ENCODE measurements around the gene CLEC4D.
"Not testable (repeated sequence)": the region's sequence is repeated elsewhere in the genome, so short reads cannot be mapped to it uniquely, and the experiment has no call there.

CLEC4D gene

DNA sequence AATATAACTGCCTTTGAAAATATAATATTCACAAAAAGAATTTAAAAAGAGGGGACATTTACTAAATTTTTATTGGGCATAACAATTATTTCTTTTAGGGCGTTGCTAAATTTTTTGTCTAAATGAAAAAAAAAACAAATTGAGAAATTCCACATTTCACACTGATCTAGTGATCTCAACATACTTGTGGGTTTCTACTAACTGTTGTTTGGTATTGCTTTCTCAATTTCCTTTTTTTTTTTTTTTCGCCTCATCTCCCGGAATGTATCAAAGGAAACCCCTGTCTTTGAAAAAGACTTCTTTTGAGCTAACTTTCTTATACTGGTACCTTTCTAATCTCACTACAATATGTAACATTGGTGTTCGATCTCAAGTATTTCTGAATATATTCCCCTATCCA is at the start of gene CLEC4D:
Gene CLEC4D (plus strand): TSS at position 248 of the 400 bp plus-strand sequence. CDS start 230 bp downstream, outside the sequence.
- no peak for DNase-seq (ENCODE audit: low read depth in 4 of 4, low spot score in 1 of 4)

DNA sequence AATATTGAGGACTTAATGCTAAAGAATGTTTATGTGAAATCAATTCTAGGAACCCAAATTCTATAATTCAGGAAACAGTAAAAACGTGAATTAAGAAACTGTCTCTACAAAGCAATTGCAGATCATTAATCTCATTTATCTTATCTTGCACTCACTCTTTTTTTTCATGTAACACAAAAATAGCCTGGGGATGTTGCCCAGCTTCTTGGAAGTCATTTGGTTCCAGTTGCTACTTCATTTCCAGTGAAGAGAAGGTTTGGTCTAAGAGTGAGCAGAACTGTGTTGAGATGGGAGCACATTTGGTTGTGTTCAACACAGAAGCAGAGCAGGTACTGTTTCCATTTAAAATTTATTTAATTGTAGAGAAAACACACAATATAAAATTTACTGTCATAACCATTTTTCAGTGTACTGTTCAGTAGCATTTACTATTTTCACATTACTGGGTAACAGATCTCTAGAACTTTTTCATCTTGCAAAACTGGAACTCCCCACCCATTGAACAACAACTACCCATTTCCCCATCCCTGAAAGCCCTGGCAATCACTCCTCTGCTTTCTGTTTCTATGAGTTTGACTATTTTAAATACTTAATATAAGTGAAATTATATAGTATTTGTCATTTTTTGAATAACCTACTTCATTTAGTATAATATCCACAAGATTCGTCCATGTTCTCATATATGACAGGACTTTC is 47.9 kb upstream of the CLEC4D start:
- DNase-seq (ENCODE audit: low read depth in 4 of 4, low spot score in 1 of 4) = no peak

GRCh38 chr12:8466241-8466640 is 47.1 kb upstream of the CLEC4D start:
- DNase-seq (ENCODE audit: low read depth in 4 of 4, low spot score in 1 of 4) = no peak

- no peak for DNase-seq (ENCODE audit: low read depth in 4 of 4, low spot score in 1 of 4)
Observed at GRCh38 chr12:8471090-8471489, 42.2 kb upstream of the CLEC4D start.

- no peak for DNase-seq (ENCODE audit: low read depth in 4 of 4, low spot score in 1 of 4)
Observed at GRCh38 chr12:8475508-8476203, 37.6 kb upstream of the CLEC4D start.

DNA sequence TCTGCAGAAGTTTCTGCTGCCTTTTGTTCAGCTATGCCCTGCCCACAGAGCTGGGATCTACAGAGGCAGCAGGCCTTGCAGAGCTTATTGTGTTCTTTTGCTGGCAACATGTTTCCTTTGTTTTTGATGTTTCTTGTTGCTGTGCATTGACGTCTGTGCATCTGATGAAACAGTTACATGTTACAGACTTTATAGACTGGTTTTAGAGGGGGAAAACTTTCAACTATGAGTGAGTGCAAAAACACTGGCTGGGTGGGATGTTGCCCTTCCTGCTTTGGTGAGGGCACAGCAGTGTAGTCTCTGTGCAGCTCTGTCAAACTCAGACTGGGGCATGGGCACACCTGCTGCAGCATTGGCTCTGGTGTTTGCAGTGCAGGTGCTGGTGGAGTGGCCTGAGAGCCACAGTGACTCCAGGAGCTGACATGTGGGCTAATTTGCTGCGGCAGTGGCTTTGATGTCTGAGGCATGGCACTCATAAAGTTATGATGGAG is 30.7 kb upstream of the CLEC4D start:
- no peak for DNase-seq (ENCODE audit: low read depth in 4 of 4, low spot score in 1 of 4)

DNA sequence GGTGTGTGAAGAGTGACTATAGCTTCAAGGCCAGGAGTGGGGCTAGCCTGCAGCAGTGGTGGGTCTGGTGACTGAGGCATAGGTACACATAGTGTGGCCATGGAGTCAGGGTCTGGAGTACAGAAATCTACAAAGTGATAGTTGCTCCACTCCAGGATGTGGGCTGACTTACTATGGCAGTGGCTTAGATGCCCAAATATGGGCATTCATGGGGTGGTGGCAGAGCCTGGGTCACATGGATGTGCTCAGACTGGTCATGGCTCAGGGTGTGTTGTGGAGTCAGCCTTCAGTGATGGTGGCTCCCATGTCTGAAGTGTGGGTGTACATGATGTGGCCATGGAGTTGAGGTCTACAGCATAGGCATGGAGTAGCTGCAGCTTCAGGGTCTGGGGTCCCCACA is 30.2 kb upstream of the CLEC4D start:
- DNase-seq (ENCODE audit: low read depth in 4 of 4, low spot score in 1 of 4) = no peak

- no peak for DNase-seq (ENCODE audit: low read depth in 4 of 4, low spot score in 1 of 4)
Observed at GRCh38 chr12:8491646-8492530, 21.4 kb upstream of the CLEC4D start.

DNA sequence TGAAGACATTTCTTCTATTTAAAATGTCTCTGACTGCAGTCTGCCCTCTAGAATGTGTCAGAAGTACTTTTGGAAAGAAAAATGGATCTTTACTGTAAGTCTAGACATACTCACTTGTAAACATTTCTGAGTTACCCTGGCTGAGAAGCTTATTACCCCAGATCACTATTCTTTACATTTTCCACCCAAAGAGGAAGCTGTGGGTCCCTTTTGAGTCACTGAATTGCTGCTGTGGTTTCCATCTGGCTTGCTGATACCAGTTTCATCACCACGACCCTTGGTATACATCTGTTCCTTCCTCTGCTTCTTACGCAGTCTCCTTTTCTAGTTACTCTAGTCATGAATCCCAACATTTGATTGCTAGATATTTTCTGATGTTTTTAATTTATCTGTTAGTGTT is 20.2 kb upstream of the CLEC4D start:
- DNase-seq (ENCODE audit: low read depth in 4 of 4, low spot score in 1 of 4) = peak in 1 of 4 experiments; percentile 28

DNA sequence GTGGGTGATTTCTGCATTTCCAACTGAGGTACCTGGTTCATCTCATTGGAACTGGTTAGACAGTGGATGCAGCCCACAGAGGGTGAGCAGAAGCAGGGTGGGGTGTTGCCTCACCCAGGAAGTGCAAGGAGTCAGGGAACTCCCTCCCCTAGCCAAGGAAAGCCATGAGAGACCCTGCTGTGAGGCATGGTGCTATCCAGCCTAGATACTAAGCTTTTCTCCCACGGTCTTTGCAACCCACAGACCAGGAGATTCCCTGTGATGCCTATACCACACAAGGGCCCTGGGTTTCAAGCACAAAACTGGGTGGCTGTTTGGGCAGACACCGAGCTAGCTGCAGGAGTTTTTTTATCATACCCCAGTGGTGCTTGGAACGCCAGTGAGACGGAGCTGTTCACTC is 17.6 kb upstream of the CLEC4D start:
- not testable (repeated sequence) for DNase-seq (ENCODE audit: low read depth in 4 of 4, low spot score in 1 of 4)

GRCh38 chr12:8496074-8496473 is 17.2 kb upstream of the CLEC4D start:
- DNase-seq (ENCODE audit: low read depth in 4 of 4, low spot score in 1 of 4) = not testable (repeated sequence)

DNA sequence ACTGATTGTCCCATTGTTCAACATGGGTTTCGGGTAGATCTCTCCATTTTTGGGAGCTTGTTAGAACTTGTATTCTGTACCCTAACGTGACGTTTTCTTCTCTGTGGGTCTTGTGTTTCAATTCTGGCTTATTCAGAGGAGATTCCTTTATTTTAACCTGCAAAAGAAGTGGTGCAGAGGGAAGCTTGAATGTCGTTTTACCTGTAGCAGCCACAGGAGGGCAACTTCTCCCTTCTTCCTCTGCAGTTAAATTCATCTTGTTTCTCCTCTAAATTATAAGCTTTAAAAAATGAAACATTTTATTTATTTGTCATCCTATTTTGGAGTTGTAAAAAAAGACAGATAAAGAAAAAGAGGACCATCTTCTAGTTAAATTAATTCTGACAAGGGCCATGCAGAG is 13.7 kb upstream of the CLEC4D start:
- no peak for DNase-seq (ENCODE audit: low read depth in 4 of 4, low spot score in 1 of 4)

DNA sequence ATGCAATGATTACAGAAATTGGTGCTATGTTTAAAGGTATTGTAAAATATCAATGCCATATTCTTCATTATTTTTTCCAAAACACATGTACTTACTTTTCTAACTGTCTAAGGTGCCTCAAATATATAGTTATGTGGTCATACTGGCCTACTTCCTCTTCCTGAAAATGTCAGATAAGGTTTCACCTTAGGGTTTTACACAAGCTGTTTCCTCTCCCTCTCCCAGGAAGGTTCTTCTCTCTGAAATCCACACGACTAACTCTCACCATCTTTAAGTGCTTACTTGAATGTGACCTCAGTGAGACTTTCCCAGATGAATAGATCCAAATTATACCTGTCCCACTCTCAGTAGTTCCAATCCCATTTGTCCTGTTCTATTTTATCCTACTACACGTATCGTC is 11.6 kb upstream of the CLEC4D start:
- no peak for DNase-seq (ENCODE audit: low read depth in 4 of 4, low spot score in 1 of 4)

DNA sequence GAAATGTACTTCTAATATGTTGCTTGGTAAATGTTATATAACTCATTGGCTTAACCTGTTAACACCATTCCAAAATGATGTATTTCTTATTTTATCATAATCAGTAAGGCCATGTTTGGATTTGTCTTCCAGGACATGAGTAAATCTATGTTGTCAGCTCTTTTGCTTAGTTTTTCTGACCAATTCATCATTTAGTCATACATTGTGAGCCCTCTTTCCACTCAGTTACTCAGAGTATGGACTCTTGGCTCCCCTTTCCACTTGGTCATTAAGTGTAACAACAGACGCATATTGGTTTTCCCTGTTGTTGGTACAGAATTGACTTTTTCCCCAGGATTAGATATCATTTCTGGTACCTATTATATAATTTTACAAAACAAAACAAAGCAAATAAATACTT is 9.0 kb upstream of the CLEC4D start:
- no peak for DNase-seq (ENCODE audit: low read depth in 4 of 4, low spot score in 1 of 4)

DNA sequence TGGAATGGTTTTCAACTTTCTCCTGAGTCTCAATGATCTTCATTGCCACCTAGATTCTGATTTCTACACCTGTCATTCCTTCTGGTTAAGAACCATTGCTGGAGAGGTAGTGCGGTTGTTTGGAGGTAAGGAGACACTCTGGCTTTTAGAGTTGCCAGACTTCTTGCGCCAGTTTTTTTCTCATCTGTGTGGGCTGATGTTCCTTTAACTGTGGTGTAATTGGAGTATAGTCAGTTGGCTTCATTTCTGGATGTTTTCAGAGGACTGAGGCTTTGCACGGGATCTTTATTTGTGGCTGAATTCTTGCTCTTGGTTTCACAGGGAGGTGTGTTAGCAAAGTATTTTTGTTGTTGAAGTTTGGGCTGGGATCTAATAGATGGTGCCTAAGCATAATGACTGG is 5.7 kb upstream of the CLEC4D start:
- no peak for DNase-seq (ENCODE audit: low read depth in 4 of 4, low spot score in 1 of 4)

DNA sequence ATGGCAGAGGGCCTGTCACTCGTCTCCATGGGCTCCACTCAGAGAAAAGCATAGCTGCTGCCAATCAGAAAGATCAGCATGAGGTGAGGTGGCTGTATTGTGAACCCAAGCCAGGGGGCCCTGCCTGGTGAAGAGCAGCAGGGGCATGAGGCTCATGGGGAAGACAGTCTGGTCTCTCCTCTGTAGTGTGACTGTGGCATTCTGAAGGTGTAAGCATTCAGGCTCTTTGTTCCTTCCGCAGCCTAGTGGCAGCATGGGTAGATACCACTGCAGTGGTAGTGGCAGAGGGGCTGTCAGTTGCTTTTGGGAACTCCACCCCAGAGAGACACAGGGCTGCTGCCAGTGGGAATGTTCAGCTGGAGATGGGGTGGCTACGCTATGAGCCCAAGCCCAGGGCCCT is 5.1 kb upstream of the CLEC4D start:
- DNase-seq (ENCODE audit: low read depth in 4 of 4, low spot score in 1 of 4) = no peak

GRCh38 chr12:8508910-8509841 is 4.1 kb upstream of the CLEC4D start:
- DNase-seq (ENCODE audit: low read depth in 4 of 4, low spot score in 1 of 4) = no peak

DNA sequence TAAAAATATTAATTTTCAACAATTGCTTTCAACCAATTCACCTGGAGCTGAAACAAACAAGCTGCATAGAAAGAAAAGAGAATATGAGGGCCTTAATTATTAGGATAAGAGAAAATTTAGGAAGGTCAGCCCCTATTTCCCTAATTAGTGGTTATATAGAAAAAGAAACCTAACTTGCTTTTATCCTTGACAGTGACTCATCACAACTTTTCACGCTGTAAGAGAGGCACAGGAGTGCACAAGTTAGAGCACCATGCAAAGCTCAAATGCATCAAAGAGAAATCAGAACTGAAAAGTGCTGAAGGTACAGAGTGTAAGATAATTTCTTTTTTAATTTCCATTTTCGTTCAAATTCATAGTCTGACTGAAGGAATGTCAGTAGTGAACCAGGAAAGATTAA is 4.7 kb downstream of the CLEC4D start:
- no peak for DNase-seq (ENCODE audit: low read depth in 4 of 4, low spot score in 1 of 4)

DNA sequence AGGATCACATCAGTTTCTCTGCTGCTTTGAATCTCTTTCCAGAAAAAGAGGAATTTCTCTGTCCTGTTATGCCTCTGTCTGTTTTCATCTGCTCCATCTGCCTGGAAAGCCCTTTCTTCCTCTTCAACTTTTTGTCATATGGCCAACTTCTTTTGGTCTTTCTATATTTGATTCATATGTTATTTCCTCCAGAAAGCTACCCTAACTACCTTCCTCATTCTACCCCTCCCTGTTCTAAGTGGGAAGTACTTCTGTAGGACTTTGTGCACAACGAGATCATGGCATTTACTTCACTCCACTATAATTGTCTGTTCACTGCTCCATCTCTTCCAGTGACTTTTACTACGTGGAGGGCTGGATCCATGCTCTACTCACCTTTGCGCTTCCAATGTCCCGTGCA is 5.9 kb downstream of the CLEC4D start:
- DNase-seq (ENCODE audit: low read depth in 4 of 4, low spot score in 1 of 4) = no peak

DNA sequence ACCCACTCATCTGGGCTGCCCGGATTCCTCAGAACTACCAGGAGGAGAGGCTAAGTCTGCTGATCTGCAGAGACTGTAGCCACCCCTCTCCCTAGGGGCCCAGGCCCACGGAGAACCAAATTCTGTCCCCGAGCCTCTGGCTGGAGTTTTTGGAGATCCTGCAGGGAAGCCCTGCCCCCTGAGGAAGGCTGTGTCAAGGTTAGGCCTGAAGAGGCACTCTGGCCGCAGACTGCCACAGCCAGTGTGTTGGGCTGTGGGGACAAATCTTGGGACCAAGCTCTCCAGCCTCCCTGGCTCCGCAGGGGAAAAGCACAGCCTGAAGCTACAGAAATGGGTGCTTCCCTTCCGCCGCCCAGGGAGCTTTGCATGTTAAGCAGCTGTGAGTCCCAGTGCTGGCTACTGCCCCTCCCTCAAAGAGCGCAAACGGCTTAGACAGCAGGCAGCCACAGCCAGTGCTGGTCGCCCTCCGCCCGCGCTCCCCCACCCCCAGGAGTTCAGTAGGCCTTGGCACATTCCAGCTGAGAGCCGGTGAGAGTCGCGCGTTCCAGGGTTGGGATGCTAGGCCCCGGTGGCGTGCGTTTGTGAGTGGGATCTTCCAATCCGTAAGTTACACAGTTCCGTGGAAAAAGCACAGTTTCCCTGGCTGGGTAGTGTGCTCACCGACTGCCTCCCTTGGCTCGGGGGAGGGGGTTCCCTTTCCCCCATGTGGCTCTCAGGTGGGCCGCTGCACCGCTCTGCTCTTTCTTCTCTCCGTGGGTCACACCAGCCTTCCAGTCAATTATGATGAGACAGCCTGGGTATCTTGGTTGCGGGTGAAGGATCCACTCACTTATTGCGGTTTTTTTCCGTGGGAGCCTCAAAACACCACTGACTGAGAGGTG is 14.2 kb downstream of the CLEC4D start:
- DNase-seq (ENCODE audit: low read depth in 4 of 4, low spot score in 1 of 4) = no peak

Data from stimulated activated CD4-positive, alpha-beta T cell treated with anti-CD3 and anti-CD28 coated beads, Interleukin-1b, Interleukin-23, amount 100 ng/mL, for 24 hours (primary cell).